ENCODE measurements around the gene ATG14. TPM values are rescaled to one million over a fixed set of nuclear protein-coding genes. Genes with fewer than 3 reads are reported as not detected.

The ATG14 gene
- total RNA-seq, 2 donors from 2014 or later, result 7.4 to 8.3 TPM

DNA sequence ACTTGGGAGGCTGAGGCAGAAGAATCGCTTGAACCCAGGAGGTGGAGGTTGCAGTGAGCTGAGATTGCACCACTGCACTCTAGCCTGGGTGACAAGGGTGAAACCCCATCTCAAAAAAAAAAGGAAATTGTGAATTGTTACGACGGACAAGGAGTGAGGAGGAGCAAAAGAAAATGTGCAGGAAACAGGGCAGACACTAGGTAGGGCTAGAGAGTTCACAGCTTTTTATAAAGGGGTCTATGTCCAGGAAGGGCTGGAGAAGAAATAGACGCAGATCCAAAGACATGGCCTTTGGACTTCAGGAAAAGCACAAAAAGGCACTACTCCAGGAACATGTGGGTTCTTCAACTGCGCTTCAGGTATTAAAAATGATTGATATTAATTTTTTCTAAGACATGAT lies 34.4 kb downstream of the ATG14 start:
- ATAC-seq (no peak), DNase-seq (ENCODE audit: low spot score in 2 of 2) (no peak)
- H3K36me3 Mint-ChIP-seq, result peaks cover 16 to 31% of the 10 kb centered on the region in 2 donors

DNA sequence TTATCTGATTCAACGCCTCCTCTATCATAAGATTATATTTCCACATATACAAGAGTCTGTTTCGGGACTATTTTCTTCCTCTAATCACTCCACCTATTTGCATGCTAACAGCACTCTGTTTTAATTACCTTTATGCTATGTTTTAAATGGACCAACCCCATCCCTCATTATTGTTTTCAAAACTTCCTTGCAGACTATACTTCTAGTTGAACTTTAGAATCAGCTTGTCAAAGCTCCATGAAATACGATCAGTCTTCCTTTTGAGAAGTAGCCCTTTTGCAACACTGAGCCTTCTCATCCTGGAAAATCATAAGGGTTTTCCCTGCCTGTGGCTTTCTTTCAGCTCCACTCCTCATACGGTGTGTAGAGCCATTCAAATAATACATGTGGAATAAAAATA lies 36.9 kb downstream of the ATG14 start:
- Mint-ChIP-seq H3K36me3 (peaks cover 10 to 30% of the 10 kb centered on the region in 2 donors), H3K9me3 (no peaks in the 10 kb centered on the region), H3K27ac (peak overlapping the region; percentile 94 to 97)
- DNase-seq (ENCODE audit: low spot score in 2 of 2) (no peak), ATAC-seq (no peak)

More for the DNA sequence above, 34.4 kb downstream of the ATG14 start:
- H3K27ac Mint-ChIP-seq, result no peak overlapping the region
- no peaks in the 10 kb centered on the region for H3K9me3 Mint-ChIP-seq

DNA sequence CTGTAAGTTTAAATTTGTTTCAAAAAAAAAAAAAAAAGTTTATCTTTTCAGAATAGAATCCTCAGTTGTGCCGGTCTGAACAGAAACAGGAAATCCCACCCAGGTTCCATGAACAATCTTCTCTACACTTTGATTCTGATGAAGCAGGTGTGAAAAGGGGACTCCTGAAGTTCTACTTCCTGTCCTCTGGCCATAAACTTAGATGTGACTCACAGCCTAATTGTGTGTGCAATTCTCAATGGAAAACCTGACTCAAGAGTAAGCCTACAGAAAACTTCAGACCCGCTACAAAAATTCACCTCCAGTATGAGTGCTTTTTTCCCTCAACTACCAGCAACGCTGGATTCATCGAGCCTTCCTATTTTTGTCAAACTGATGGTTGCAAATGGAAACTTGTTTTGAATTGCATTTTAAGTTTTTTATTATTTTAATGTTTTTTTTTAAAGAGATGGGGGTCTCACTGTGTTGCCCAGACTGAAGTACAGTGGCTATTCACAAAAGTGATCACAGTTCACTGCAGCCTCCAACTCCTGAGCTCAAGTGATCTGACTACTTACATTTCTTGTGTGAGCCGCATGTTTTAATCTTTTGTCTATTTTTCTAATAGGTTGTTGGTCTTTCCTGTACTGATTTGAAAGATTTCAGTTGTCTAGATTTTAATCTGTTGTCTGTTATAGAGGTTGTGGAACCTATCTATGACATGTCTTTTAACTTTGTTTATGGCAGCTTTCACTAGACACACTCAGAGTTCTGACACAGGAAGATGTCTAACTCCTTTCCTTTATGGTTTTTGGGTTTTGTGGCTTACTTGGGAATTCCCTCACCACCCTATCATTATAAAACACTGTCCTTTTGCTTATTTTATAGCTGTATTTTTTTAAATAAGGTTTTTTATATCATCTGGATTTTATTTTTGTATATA lies 37.6 kb downstream of the ATG14 start:
- no peaks in the 10 kb centered on the region for H3K9me3 Mint-ChIP-seq
- H3K27ac Mint-ChIP-seq, result peak overlapping the region; percentile 94 to 97
- ATAC-seq, result peak; percentile 91
- peak in 1 of 2 donors; percentile 31 for DNase-seq (ENCODE audit: low spot score in 2 of 2)
- peaks cover 10 to 32% of the 10 kb centered on the region in 2 donors for H3K36me3 Mint-ChIP-seq

DNA sequence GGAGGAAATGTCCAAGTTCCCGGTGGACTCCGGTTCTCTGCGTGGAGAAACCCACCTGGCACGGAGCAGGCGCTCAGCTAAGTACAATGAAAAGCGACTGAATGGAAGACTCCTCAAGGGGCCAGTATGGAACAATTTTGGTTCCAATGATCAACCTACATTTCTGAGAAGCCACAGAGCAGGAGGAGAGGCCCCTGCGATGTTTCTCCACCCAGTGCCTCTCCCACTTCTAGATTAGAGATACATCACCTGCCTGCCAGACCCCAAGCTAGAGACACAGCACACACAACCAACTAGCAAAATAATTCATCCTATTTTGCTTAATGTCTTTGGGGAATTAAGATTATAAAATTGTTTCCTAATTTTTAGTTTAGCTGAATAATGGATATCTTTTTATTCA lies 38.8 kb downstream of the ATG14 start:
- H3K27ac Mint-ChIP-seq, result peak overlapping the region; percentile 24 to 80
- H3K9me3 Mint-ChIP-seq, result no peaks in the 10 kb centered on the region
- DNase-seq (ENCODE audit: low spot score in 2 of 2) (no peak), ATAC-seq (no peak)
- H3K36me3 Mint-ChIP-seq, result peaks cover 10 to 45% of the 10 kb centered on the region in 2 donors

DNA sequence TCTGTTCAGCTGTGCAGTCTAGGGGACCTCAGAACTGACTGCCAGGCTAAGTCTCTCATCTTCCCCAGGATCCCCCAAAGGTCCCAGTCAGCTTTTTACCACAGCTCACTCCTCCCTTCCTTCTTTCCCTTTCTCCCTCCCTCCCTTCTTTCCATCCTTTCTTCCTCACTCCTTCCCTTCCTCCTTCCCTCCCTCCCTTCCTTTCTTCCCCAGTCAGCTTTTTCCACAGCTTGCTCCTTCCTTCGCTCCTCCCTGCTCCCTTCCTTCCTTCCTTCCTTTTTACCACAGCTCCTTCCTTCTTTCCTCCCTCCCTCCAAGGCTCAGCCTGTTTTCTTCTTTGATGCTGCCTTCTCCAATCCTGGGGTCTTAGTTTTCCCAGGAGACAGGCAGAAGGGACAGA lies 39.2 kb downstream of the ATG14 start:
- ATAC-seq (no peak), DNase-seq (ENCODE audit: low spot score in 2 of 2) (no peak)
- Mint-ChIP-seq H3K36me3 (peaks cover 10 to 45% of the 10 kb centered on the region in 2 donors), H3K27ac (peak overlapping the region; percentile 22 to 24), H3K9me3 (no peaks in the 10 kb centered on the region)

DNA sequence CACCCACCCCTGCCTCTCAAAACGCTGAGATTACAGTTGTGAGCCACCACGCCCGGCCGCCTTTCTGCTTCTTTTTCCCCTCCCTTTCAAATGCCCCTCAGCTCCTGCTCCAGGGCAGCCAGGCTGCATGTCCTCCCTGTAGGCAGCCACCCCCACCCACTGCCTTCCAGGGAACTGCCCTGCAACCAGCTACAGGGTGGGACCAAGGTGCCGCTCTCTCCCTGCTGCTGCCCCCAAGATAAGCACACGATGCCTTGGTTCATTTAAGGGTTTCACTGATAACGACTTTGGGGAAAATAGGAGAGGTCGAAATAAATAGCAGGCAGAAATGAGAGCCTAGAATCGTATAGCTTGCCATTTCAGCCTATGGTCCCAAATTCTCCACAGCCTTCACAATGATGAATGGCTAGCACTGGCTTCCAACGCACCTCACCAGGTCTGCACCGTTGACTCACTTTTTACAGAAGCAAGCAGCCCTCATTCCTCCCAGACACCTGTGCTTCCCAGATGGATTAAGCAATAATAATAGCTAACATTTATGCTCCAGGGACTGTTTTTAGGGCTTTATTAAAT lies 40.7 kb downstream of the ATG14 start:
- Mint-ChIP-seq H3K36me3 (peaks cover 2 to 34% of the 10 kb centered on the region in 2 donors), H3K9me3 (no peaks in the 10 kb centered on the region), H3K27ac (peak overlapping the region in 1 of 2 donors; percentile 56)
- DNase-seq (ENCODE audit: low spot score in 2 of 2), result no peak
- ATAC-seq, result no peak

DNA sequence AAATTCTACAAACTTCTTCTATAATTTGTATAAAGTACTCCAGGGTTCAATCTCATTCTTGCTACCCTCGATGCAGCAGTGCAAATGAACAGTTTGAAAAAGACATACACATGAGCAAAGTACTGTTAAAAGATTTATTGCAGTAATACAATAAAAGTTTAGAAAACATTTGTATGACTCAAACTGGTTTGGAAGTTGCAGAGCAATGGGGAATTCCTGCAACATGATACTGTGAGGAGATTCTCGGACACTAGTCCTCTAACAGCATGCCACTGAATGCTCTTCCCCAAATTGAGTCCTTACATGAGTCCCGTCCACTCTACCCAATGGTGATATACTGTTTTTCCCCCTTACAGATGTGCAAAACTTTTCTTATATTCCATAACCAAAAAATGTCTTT lies 45.4 kb downstream of the ATG14 start:
- Mint-ChIP-seq H3K27ac (no peak overlapping the region), H3K9me3 (no peaks in the 10 kb centered on the region), H3K36me3 (peaks cover 11 to 42% of the 10 kb centered on the region in 2 donors)
- no peak for ATAC-seq
- no peak for DNase-seq (ENCODE audit: low spot score in 2 of 2)

DNA sequence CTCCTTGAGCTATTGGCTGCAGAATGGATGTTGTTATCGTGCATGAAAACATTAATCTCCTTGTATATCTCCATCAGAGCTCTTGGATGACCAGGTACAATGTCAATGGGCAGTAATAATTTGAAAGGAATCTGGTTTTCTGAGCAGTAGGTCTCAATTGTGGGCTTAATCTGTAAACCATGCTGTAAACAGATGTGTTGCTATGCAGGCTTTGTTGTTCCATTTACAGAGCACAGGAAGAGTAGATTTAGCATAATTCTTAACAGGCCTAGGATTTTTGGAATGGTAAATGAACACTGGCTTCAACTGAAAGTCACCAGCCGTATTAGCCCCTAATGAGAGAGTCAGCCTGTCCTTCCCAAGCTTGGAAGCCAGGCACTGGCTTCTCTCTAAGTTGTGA lies 50.4 kb downstream of the ATG14 start:
- no peak for DNase-seq (ENCODE audit: low spot score in 2 of 2)
- Mint-ChIP-seq H3K9me3 (no peaks in the 10 kb centered on the region), H3K27ac (peak overlapping the region in 1 of 2 donors; percentile 66), H3K36me3 (peaks cover 11 to 22% of the 10 kb centered on the region in 2 donors)
- ATAC-seq, result no peak

DNA sequence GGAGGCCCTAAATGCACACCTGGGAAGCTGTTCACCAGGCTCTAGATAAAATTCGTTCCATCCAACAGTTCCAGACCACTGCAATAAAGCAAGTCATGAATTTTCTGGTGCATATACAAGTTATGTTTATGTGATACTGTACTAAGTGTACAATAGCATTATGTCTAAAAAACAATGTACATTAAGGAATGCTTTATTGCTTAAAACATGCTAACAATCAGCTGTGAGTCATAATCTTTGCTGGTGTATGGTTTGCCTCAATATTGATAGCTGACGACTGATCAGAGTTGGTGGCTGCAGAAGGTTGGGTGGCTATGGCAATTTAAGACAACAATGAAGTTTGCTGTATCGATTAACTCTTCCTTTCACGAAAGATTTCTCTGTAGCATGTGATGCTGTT lies 52.3 kb downstream of the ATG14 start:
- no peak for DNase-seq (ENCODE audit: low spot score in 2 of 2)
- no peak overlapping the region for H3K27ac Mint-ChIP-seq
- H3K9me3 Mint-ChIP-seq, result no peaks in the 10 kb centered on the region

DNA sequence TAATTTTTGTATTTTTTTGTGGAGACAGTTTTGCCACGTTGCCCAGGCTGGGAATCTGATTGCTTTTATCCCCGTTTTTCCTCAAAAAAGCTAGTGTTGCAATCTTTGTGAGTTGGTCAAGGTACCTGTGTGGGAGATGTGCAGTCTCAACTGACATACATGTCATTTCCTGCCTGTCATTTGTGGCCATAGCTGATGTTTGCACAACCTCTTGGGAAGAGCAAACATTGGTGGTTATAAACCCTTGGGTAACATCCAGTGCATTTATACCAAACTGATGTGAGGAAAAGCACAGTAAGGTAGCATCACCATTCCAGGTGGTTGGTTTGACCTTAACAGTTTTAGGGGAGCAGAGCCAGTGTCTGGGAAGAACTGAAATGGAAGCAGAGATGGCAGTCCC lies 54.7 kb downstream of the ATG14 start:
- H3K9me3 Mint-ChIP-seq, result no peaks in the 10 kb centered on the region
- peak overlapping the region in 1 of 2 donors; percentile 20 for H3K27ac Mint-ChIP-seq
- ATAC-seq (no peak), DNase-seq (ENCODE audit: low spot score in 2 of 2) (no peak)
- peaks cover 0 to 9% of the 10 kb centered on the region in 2 donors for H3K36me3 Mint-ChIP-seq

More for the DNA sequence above, 52.3 kb downstream of the ATG14 start:
- H3K36me3 Mint-ChIP-seq, result peaks cover 7 to 13% of the 10 kb centered on the region in 2 donors
- no peak for ATAC-seq

DNA sequence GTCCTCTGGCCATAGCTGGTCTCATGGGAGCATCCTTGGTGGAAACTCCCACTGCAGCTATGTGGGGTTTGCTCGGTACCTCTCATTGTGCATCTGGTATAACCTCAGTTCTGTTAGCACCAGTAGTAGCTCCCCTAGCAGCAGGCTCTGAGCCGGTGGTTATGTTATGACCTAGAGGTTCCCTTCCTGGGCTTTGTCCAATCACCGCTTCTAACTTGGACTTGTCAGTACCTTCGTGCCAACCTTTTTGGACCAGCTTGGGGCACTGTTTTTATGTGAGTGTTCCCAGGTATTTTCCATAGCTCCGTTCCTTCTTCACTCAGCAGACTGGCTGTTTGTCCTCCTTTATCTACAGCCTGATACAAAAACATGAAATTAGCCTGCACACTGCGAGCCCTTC lies 55.7 kb downstream of the ATG14 start:
- H3K27ac Mint-ChIP-seq, result no peak overlapping the region
- H3K9me3 Mint-ChIP-seq, result no peaks in the 10 kb centered on the region
- ATAC-seq, result no peak
- DNase-seq (ENCODE audit: low spot score in 2 of 2), result no peak
- peaks cover 0 to 6% of the 10 kb centered on the region in 2 donors for H3K36me3 Mint-ChIP-seq

DNA sequence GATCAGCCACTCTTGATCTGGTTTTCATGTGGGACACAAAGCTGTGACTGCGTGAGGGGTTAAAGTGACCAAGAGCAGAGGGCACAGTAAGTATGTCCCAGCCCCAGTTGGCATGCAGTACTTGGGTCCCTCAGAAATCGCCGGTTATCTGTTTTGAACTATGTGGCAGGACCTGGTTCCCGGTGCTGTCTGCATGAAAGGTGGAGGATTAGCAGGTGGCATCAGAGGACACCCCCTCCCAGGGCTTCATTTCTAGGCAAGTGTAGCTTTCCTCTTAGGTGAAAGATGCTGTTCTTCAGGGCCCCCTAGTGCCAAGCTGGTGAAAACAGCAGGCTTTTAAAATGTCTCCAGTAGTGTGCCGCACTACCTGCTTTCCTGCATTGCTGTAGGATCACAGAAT lies 57.1 kb downstream of the ATG14 start:
- DNase-seq (ENCODE audit: low spot score in 2 of 2) (peak in 1 of 2 donors; percentile 53), ATAC-seq (peak; percentile 87)
- peak overlapping the region; percentile 35 to 84 for H3K27ac Mint-ChIP-seq
- no peaks in the 10 kb centered on the region for H3K9me3 Mint-ChIP-seq
- peaks cover 5 to 8% of the 10 kb centered on the region in 2 donors for H3K36me3 Mint-ChIP-seq

DNA sequence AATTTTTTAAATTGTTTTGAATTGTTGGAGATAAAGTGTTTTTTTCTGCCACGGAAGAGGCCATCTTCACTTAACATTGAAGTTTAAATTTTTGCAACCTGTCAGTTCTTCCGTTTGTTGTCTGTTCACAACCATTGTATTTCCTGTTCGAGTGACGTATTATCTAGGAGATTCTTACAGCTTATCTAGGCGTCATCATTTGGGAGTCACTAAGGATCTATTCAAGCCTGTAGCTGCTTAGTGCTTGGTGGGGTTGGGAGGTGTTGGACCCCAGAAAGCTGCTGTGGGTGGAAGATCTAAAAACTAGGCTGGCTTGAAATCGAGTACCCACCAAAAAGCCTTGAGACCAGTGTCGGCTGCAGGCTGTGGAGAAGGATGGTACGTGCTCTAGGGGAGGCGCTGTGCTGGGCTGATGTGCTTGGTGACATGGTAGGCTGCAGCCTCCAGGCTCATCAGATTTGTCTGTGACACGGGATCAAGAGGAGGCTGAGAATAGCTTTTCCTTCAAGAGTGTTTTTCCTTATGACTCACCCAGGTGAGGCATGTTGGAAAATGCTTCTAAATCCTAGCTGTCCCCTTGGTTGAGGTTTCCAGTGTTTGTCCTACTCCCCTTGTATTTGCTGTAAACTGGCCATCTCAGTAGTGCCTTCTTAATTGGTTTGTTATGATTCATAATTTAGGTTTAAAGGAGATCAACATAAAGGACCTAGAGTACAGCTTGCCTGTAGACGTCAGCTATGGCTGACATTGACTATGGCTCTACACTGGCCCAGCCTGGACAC lies 57.8 kb downstream of the ATG14 start:
- H3K36me3 Mint-ChIP-seq, result peaks cover 5 to 8% of the 10 kb centered on the region in 2 donors
- no peaks in the 10 kb centered on the region for H3K9me3 Mint-ChIP-seq
- H3K27ac Mint-ChIP-seq, result peak overlapping the region; percentile 29 to 63
- ATAC-seq (peak; percentile 46 to 54), DNase-seq (ENCODE audit: low spot score in 2 of 2) (no peak)

DNA sequence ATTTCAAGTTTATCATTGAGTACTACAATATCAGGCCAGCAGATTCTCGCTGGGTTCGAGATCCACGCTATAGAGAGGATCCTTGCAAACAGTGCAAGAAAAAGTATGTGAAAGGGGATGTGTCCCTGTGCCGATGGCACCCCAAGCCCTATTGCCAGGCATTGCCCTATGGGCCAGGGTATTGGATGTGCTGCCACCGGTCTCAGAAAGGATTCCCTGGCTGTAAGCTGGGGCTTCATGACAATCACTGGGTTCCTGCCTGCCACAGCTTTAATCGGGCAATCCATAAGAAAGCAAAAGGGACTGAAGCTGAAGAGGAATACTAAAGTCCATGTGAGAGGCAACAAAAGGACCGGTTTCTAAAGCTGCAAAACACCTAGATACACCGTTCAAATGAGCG lies 59.4 kb downstream of the ATG14 start:
- DNase-seq (ENCODE audit: low spot score in 2 of 2) (no peak), ATAC-seq (no peak)
- Mint-ChIP-seq H3K27ac (no peak overlapping the region), H3K9me3 (no peaks in the 10 kb centered on the region), H3K36me3 (peaks cover 5 to 8% of the 10 kb centered on the region in 2 donors)

DNA sequence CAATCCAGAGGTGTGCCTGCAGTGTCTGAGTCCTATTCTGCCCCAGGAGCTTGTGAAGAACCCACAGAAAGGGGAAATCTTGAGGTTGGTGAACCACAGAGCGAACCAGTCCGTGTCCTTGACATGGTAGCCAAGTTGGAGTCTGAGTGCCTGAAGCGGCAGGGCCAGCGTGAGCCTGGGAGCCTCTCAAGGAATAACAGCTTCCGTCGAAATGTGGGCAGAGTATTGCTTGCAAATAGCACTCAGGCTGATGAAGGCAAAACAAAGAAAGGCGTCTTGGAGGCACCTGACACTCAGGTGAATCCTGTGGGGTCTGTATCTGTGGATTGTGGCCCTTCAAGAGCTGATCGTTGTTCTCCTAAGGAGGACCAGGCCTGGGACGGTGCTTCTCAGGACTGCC lies 60.5 kb downstream of the ATG14 start:
- no peak for ATAC-seq
- DNase-seq (ENCODE audit: low spot score in 2 of 2), result no peak
- Mint-ChIP-seq H3K9me3 (no peaks in the 10 kb centered on the region), H3K36me3 (peaks cover 5 to 8% of the 10 kb centered on the region in 2 donors), H3K27ac (no peak overlapping the region)

DNA sequence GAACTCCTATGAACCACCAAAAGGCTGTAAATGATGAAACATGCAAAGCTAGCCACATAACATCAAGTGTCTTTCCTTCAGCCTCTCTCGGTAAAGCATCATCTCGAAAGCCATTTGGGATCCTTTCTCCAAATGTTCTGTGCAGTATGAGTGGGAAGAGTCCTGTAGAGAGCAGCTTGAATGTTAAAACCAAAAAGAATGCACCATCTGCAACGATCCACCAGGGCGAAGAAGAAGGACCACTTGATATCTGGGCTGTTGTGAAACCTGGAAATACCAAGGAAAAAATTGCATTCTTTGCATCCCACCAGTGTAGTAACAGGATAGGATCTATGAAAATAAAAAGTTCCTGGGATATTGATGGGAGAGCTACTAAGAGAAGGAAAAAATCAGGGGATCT lies 61.2 kb downstream of the ATG14 start:
- Mint-ChIP-seq H3K9me3 (no peaks in the 10 kb centered on the region), H3K27ac (no peak overlapping the region), H3K36me3 (peaks cover 5 to 8% of the 10 kb centered on the region in 2 donors)
- ATAC-seq (no peak), DNase-seq (ENCODE audit: low spot score in 2 of 2) (no peak)

DNA sequence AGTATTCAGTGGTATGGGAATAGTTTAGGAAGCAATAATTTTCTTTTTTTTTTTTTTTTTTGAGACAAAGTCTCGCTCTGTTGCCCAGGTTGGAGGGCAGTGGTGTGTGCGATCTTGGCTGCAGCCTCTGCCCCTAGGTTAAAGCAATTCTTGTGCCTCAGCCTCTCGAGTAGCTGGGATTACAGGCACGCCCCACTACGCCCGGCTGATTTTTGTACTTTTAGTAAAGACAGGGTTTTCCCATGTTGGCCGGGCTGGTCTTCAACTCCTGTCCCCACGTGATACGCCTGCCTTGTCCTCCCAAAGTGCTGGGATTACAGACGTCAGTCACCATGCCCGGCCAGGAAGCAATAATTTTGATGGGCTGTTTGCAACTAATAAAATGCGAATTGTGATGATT lies 62.1 kb downstream of the ATG14 start:
- DNase-seq (ENCODE audit: low spot score in 2 of 2) (no peak), ATAC-seq (no peak)
- H3K27ac Mint-ChIP-seq, result peak overlapping the region; percentile 42 to 69
- no peaks in the 10 kb centered on the region for H3K9me3 Mint-ChIP-seq
- H3K36me3 Mint-ChIP-seq, result peaks cover 5 to 8% of the 10 kb centered on the region in 2 donors
